ENCODE measurements around the gene ABCA7.

ABCA7 gene, protein sequence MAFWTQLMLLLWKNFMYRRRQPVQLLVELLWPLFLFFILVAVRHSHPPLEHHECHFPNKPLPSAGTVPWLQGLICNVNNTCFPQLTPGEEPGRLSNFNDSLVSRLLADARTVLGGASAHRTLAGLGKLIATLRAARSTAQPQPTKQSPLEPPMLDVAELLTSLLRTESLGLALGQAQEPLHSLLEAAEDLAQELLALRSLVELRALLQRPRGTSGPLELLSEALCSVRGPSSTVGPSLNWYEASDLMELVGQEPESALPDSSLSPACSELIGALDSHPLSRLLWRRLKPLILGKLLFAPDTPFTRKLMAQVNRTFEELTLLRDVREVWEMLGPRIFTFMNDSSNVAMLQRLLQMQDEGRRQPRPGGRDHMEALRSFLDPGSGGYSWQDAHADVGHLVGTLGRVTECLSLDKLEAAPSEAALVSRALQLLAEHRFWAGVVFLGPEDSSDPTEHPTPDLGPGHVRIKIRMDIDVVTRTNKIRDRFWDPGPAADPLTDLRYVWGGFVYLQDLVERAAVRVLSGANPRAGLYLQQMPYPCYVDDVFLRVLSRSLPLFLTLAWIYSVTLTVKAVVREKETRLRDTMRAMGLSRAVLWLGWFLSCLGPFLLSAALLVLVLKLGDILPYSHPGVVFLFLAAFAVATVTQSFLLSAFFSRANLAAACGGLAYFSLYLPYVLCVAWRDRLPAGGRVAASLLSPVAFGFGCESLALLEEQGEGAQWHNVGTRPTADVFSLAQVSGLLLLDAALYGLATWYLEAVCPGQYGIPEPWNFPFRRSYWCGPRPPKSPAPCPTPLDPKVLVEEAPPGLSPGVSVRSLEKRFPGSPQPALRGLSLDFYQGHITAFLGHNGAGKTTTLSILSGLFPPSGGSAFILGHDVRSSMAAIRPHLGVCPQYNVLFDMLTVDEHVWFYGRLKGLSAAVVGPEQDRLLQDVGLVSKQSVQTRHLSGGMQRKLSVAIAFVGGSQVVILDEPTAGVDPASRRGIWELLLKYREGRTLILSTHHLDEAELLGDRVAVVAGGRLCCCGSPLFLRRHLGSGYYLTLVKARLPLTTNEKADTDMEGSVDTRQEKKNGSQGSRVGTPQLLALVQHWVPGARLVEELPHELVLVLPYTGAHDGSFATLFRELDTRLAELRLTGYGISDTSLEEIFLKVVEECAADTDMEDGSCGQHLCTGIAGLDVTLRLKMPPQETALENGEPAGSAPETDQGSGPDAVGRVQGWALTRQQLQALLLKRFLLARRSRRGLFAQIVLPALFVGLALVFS (N-terminal part only)

GRCh38 chr19:1039646-1040475, at the start of gene ABCA7:
Gene ABCA7, plus strand, starts transcription at chr19:1040107. Its CDS starts 1,255 bp downstream, at chr19:1041362.
- TF ChIP-seq, protein P1, sequence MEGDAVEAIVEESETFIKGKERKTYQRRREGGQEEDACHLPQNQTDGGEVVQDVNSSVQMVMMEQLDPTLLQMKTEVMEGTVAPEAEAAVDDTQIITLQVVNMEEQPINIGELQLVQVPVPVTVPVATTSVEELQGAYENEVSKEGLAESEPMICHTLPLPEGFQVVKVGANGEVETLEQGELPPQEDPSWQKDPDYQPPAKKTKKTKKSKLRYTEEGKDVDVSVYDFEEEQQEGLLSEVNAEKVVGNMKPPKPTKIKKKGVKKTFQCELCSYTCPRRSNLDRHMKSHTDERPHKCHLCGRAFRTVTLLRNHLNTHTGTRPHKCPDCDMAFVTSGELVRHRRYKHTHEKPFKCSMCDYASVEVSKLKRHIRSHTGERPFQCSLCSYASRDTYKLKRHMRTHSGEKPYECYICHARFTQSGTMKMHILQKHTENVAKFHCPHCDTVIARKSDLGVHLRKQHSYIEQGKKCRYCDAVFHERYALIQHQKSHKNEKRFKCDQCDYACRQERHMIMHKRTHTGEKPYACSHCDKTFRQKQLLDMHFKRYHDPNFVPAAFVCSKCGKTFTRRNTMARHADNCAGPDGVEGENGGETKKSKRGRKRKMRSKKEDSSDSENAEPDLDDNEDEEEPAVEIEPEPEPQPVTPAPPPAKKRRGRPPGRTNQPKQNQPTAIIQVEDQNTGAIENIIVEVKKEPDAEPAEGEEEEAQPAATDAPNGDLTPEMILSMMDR (IDR thresholded peaks at IDR 0.05), result no peak
- peaks cover 34% of the 10 kb centered on the region for H3K36me3 Mint-ChIP-seq (ENCODE audit: low read depth)
- DNase-seq, result peak; percentile 100
- H3K4me1 Mint-ChIP-seq, result peaks cover 24% of the 10 kb centered on the region
- peak within 1 kb of the TSS; percentile 62 for H3K27ac Mint-ChIP-seq
- H3K9me3 Mint-ChIP-seq, result no peaks in the 10 kb centered on the region
- peak within 1 kb of the TSS; percentile 85 for H3K4me3 Mint-ChIP-seq
- H3K27me3 Mint-ChIP-seq (ENCODE audit: low read depth, poor library complexity), result peaks cover 3% of the 10 kb centered on the region

- DNase-seq, result no peak
- TF ChIP-seq, protein P1 (IDR thresholded peaks at IDR 0.05), result no peak
- Mint-ChIP-seq H3K27ac (no peak overlapping the region), H3K4me1 (peaks cover 30% of the 10 kb centered on the region), H3K36me3 (ENCODE audit: low read depth) (peaks cover 17% of the 10 kb centered on the region), H3K4me3 (no peak overlapping the region), H3K27me3 (ENCODE audit: low read depth, poor library complexity) (peaks cover 4% of the 10 kb centered on the region), H3K9me3 (no peaks in the 10 kb centered on the region)
Measured at GRCh38 chr19:990119-990571, 49.8 kb upstream of the ABCA7 start.

DNA sequence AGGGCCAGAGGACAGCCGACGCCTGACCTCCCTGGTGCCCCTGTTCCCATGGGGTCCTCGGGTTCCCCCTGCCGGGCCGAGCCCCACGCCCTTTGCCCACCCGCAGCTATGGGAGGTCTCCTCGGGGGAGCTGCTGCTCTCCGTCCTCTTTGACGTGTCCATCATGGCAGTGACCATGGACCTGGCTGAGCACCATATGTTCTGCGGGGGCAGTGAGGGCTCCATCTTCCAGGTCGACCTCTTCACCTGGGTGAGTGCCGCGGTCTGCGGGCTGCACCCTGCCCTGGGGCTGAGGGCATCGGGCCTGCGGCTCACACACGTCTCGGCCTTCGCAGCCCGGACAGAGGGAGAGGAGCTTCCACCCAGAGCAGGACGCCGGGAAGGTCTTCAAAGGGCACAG, 49.2 kb upstream of the ABCA7 start:
- TF ChIP-seq, protein P1 (IDR thresholded peaks at IDR 0.05), result no peak
- Mint-ChIP-seq H3K9me3 (no peaks in the 10 kb centered on the region), H3K4me3 (no peak overlapping the region), H3K27me3 (ENCODE audit: low read depth, poor library complexity) (peaks cover 9% of the 10 kb centered on the region), H3K27ac (no peak overlapping the region), H3K4me1 (peaks cover 24% of the 10 kb centered on the region), H3K36me3 (ENCODE audit: low read depth) (peaks cover 17% of the 10 kb centered on the region)
- no peak for DNase-seq

- Mint-ChIP-seq H3K4me3 (no peak overlapping the region), H3K27ac (no peak overlapping the region), H3K36me3 (ENCODE audit: low read depth) (peaks cover 17% of the 10 kb centered on the region), H3K27me3 (ENCODE audit: low read depth, poor library complexity) (peaks cover 14% of the 10 kb centered on the region), H3K9me3 (no peaks in the 10 kb centered on the region), H3K4me1 (peaks cover 23% of the 10 kb centered on the region)
- TF ChIP-seq, protein P1 (IDR thresholded peaks at IDR 0.05), result no peak
- DNase-seq, result peak; percentile 69
Measured at GRCh38 chr19:991174-991931, 48.6 kb upstream of the ABCA7 start.
